Measurements from ENCODE around the gene TAF6.

The TAF6 gene

DNA sequence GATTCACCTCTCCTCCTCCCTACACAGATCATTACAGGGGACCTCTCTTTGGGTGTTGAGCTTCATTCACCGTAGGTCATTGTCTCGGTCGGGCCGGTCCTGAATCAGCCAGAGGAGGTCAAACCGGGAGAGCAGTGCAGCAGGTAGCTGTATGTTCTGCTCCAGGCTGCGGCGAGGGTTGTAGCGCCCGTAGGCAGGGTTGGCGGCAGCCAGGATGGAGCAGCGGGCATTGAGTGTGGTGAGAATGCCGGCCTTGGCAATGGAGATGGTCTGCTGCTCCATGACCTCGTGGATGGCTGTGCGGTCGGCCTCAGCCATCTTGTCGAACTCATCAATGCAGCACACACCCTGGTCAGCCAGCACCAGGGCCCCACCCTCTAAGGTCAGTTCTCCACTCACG lies 23.5 kb downstream of the TAF6 start:
- no peaks in the 10 kb centered on the region for H3K9me3 Mint-ChIP-seq
- peak overlapping the region; percentile 50 to 67 (median 57) for H3K4me3 Mint-ChIP-seq
- no peak overlapping the region for H3K27ac Mint-ChIP-seq
- H3K27me3 Mint-ChIP-seq (ENCODE audit: low read depth), result no peaks in the 10 kb centered on the region
- TF ChIP-seq, protein P1, sequence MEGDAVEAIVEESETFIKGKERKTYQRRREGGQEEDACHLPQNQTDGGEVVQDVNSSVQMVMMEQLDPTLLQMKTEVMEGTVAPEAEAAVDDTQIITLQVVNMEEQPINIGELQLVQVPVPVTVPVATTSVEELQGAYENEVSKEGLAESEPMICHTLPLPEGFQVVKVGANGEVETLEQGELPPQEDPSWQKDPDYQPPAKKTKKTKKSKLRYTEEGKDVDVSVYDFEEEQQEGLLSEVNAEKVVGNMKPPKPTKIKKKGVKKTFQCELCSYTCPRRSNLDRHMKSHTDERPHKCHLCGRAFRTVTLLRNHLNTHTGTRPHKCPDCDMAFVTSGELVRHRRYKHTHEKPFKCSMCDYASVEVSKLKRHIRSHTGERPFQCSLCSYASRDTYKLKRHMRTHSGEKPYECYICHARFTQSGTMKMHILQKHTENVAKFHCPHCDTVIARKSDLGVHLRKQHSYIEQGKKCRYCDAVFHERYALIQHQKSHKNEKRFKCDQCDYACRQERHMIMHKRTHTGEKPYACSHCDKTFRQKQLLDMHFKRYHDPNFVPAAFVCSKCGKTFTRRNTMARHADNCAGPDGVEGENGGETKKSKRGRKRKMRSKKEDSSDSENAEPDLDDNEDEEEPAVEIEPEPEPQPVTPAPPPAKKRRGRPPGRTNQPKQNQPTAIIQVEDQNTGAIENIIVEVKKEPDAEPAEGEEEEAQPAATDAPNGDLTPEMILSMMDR (IDR thresholded peaks at IDR 0.05; ENCODE audit: unreplicated experiment in 3 of 3), result no peak
- peaks cover 27% of the 10 kb centered on the region for H3K4me1 Mint-ChIP-seq
- peaks cover 90% of the 10 kb centered on the region for H3K36me3 Mint-ChIP-seq (ENCODE audit: low read depth)

DNA sequence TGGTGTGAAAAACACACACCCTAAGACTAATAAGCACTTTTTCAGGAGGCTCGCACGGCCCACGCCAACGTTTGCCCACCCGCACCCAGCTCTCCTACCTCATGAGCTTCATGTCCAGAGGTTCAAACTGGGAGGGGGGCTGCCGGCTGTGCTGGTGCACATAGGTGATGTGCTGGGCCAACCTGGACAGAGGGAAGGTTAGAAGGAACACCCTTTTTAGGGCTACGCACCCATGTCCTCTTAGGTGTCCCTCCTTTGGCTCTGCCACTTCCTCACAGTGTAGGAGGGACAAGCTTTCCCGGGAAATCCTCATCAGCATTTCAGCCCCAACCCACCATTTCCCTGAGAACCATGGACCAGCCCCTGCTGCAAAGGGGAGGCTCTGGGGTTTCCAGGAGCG lies 23.9 kb downstream of the TAF6 start:
- H3K4me1 Mint-ChIP-seq, result peaks cover 31% of the 10 kb centered on the region
- TF ChIP-seq, protein P1 (IDR thresholded peaks at IDR 0.05; ENCODE audit: unreplicated experiment in 3 of 3), result no peak
- peaks cover 89% of the 10 kb centered on the region for H3K36me3 Mint-ChIP-seq (ENCODE audit: low read depth)
- H3K27ac Mint-ChIP-seq, result no peak overlapping the region
- peak overlapping the region in 2 of 3 experiments; percentile 38 to 50 for H3K4me3 Mint-ChIP-seq
- H3K9me3 Mint-ChIP-seq, result no peaks in the 10 kb centered on the region
- no peaks in the 10 kb centered on the region for H3K27me3 Mint-ChIP-seq (ENCODE audit: low read depth)

DNA sequence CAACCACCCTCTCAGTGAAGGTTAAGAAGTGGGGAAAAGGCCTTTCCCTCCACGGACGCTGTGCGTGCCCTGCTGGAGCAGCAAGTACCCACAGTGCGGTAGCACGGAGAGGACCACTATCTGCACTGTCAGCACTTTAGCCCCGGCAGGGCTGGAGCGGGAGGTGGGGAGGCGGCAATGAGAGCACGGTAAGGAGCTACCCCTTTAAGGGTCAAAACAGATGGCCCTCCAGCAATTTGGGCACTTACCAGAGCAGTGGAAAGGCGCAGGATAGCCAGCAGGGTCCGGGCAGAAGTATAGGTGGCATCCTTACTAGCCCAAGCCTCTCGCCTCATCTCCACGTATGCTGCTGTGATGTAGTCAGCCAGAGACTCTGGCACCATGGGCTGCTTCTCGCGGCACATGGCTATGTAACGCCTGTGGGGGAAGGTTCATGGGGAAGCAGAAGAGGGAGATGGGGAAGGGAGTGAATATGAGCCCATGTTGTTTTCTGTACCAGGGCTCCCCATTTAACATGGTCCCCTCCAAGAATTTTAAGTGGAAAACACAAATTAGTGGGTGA lies 25.2 kb downstream of the TAF6 start:
- no peak overlapping the region for H3K4me3 Mint-ChIP-seq
- H3K27ac Mint-ChIP-seq, result peak overlapping the region in 1 of 3 experiments; percentile 51
- no peaks in the 10 kb centered on the region for H3K27me3 Mint-ChIP-seq (ENCODE audit: low read depth)
- H3K36me3 Mint-ChIP-seq (ENCODE audit: low read depth), result peaks cover 76% of the 10 kb centered on the region
- peaks cover 26% of the 10 kb centered on the region for H3K4me1 Mint-ChIP-seq
- TF ChIP-seq, protein P1 (IDR thresholded peaks at IDR 0.05; ENCODE audit: unreplicated experiment in 3 of 3), result no peak
- no peaks in the 10 kb centered on the region for H3K9me3 Mint-ChIP-seq

DNA sequence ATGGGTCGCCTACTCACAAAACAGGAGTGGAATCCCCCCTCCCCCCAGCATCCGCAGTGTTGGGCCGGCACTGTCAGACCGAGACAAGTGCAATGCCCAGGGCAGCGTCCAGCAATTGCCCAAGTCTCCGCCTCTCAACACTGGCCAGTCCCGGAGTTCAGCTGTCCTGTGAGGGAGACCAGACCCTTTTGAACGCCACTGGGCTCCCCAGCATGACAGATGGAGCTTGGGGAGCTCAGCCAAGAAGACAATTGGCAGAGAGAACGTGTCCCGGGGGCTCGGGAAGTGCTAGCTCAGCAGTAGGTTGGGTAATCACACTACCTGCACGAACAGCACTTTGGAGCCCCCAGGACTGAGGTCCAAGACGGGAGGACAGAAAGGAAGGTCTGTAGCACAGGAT lies 25.7 kb downstream of the TAF6 start:
- Mint-ChIP-seq H3K36me3 (ENCODE audit: low read depth) (peaks cover 71% of the 10 kb centered on the region), H3K4me1 (peaks cover 21% of the 10 kb centered on the region), H3K9me3 (no peaks in the 10 kb centered on the region), H3K4me3 (no peak overlapping the region), H3K27ac (peak overlapping the region in 2 of 3 experiments; percentile 49 to 51), H3K27me3 (ENCODE audit: low read depth) (no peaks in the 10 kb centered on the region)
- TF ChIP-seq, protein P1 (IDR thresholded peaks at IDR 0.05; ENCODE audit: unreplicated experiment in 3 of 3), result no peak

DNA sequence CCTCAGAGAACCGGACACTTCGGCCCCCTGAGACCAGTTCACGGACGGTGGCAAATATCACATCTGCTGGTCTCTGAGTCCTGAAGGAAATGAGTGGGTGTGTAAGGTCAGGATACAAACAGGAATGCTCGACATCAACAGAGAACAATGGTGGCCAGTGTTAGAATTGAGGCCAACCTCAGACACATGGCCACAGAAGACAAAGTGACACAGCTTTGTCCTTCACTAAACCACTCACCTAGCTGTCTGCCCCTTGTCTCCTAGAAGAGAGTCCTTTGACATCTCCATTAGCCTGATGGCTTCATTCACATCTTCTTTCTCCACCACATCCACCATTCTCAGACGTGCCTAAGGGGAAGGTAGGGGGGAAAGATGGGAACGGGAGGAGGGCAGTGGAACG lies 26.1 kb downstream of the TAF6 start:
- H3K4me1 Mint-ChIP-seq, result peaks cover 16% of the 10 kb centered on the region
- peaks cover 67% of the 10 kb centered on the region for H3K36me3 Mint-ChIP-seq (ENCODE audit: low read depth)
- TF ChIP-seq, protein P1 (IDR thresholded peaks at IDR 0.05; ENCODE audit: unreplicated experiment in 3 of 3), result no peak
- H3K27me3 Mint-ChIP-seq (ENCODE audit: low read depth), result no peaks in the 10 kb centered on the region
- peak overlapping the region in 1 of 3 experiments; percentile 49 for H3K27ac Mint-ChIP-seq
- peak overlapping the region in 1 of 3 experiments; percentile 37 for H3K4me3 Mint-ChIP-seq
- no peaks in the 10 kb centered on the region for H3K9me3 Mint-ChIP-seq
